Esophagus squamous epithelium (tissue), 5 donors: ENCODE data around the gene ABLIM3. TPM values are rescaled to one million over a fixed set of nuclear protein-coding genes. Genes with fewer than 3 reads are reported as not detected.

Source experiments
- DNase-seq: peaks from one replicate; lab custom pipeline; 2025; lab: John Stamatoyannopoulos, UW
- H3K27ac ChIP-seq, 4 donors: fragments of 200-600 bp; sonication (generic); one replicate each; pipeline ENCODE4 v1.5.1; 2016 to 2019; ENCODE audit warnings: mild to moderate bottlenecking in 1 of 4
- H3K27me3 ChIP-seq, 4 donors: fragments of 200-600 bp; sonication (generic); 1 replicate in 3 of 4; 2 replicates in 1 of 4; pipeline versions ENCODE4 v1.5.1 to v1.6.0; 2017 to 2021; ENCODE audit warnings: antibody characterized with exemption in 1 of 4
- H3K36me3 ChIP-seq, 3 donors: fragments of 200-600 bp; sonication (generic); one replicate each; pipeline ENCODE4 v1.5.1; 2016 to 2019
- H3K4me1 ChIP-seq, 3 donors: fragments of 200-600 bp; sonication (generic); one replicate each; pipeline ENCODE4 v1.5.1; 2017 to 2019
- H3K4me3 ChIP-seq, 4 donors: fragments of 200-600 bp; sonication (generic); 1 replicate in 3 of 4; 2 replicates in 1 of 4; pipeline ENCODE4 v1.5.1; 2016 to 2019; ENCODE audit warnings: mild to moderate bottlenecking in 2 of 4, moderate library complexity in 1 of 4
- H3K9me3 ChIP-seq, 3 donors: fragments of 200-600 bp; sonication (generic); one replicate each; pipeline ENCODE4 v1.5.1; 2016 to 2019
- POLR2A ChIP-seq, 4 donors: fragments of 450-650 bp; IDR thresholded peaks; one replicate each; pipeline ENCODE4 v1.6.1; 2017; ENCODE audit warnings: antibody characterized with exemption in 4 of 4, mild to moderate bottlenecking in 4 of 4, moderate library complexity in 3 of 4
- WGBS, 2 donors: methylation state at CpG; one replicate each; pipeline ENCODE4 v1.1.5; 2018; 5-methylcytosine and 5-hydroxymethylcytosine counted together
- intact Hi-C: fragments of 100-400 bp; cut with DNase I; formaldehyde crosslinking; loops from one replicate; pipeline ENCODE4 v1.15.0; 2022
- total RNA-seq, 4 donors: library from RNA; depleted of rRNA; stranded (reverse); fragments of >200 nt; gene quantifications; one replicate each; pipeline ENCODE4 v1.1.0, GENCODE V29; 2016
- TF ChIP-seq, protein P1 (sequence below), 6 experiments: fragments of 450-650 bp in 4 of 6; fragments of 200-600 bp in 2 of 6; sonication (generic) in 2 of 6; IDR thresholded peaks; one replicate each; pipeline ENCODE4 v1.5.1; 2016 to 2019; ENCODE audit warnings: antibody characterized with exemption in 6 of 6, mild to moderate bottlenecking in 4 of 6, moderate library complexity in 4 of 6
- donor health status: DM: yes; HTN: yes; CAD: no.

ABLIM3 gene
- total RNA-seq, 4 donors from 2014 or later, result 10.6 to 47.7 (median 27.1) TPM

DNA sequence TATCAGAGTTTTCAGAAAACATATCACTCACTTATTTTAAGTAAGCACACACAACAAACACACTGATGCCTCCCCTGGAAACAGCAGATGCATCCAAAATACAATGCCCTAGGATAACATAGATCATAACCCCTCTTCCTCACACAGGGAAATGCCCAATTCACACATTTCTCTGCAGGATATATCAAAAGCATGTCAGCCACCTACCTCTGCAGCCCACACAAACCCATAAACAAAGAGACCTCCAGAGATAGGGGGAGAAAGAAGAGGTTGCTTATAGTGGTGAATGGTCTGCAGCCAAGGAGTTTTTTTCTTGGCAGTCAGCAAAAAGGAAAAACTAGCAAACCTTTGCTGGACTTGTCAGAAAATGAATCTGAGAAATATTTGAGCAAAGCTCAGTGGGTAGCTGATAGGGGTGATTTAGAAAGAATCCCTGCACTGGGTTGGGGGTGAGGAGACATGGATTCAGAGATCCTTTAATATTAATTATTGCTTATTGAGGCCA lies 36.1 kb downstream of the ABLIM3 start:
- H3K27ac ChIP-seq, result no peak overlapping the region
- no peaks in the 10 kb centered on the region for H3K9me3 ChIP-seq

DNA sequence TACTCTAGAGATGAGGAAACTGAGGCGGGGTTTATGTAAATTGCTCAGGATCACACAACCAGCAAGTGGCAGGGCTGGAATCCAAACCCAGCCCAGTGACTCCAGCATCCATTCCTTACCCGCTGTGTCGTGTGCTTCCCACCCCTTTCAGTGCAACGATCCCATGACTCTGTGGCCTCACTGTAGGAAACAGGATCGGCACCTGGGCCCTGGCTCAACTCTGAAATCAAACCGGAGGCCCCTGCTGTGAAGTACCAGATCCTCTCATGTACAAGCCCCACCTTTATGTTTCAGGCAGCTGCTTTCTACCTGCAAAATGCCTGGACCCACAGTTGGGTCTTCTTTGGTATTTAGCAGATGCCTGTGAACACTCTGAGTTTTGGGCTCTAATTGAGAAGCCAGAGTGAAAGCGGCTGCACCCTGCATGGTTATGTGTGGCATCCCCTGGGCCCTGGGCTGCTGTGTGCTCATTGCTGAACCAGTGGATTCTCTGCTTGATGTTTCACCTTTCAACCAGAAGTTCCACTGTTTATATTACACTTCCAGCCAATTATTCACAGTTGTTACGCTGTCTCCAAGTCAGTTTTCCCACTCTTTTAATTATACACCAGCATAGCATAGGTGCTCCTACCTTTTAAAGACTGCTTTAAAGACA lies 36.7 kb downstream of the ABLIM3 start:
- DNase-seq, result no peak
- 78 to 85% methylated on average over 8 of the region's 8 CpGs for WGBS, 2 donors
- Histone ChIP-seq H3K27me3 (no peaks in the 10 kb centered on the region), H3K36me3 (no peaks in the 10 kb centered on the region), H3K9me3 (no peaks in the 10 kb centered on the region), H3K27ac (no peak overlapping the region), H3K4me3 (no peak overlapping the region), H3K4me1 (peaks cover 0 to 36% (median 20%) of the 10 kb centered on the region in 3 donors)
- TF ChIP-seq POLR2A (IDR thresholded peaks at IDR 0.05), result no peak
- TF ChIP-seq, protein P1, sequence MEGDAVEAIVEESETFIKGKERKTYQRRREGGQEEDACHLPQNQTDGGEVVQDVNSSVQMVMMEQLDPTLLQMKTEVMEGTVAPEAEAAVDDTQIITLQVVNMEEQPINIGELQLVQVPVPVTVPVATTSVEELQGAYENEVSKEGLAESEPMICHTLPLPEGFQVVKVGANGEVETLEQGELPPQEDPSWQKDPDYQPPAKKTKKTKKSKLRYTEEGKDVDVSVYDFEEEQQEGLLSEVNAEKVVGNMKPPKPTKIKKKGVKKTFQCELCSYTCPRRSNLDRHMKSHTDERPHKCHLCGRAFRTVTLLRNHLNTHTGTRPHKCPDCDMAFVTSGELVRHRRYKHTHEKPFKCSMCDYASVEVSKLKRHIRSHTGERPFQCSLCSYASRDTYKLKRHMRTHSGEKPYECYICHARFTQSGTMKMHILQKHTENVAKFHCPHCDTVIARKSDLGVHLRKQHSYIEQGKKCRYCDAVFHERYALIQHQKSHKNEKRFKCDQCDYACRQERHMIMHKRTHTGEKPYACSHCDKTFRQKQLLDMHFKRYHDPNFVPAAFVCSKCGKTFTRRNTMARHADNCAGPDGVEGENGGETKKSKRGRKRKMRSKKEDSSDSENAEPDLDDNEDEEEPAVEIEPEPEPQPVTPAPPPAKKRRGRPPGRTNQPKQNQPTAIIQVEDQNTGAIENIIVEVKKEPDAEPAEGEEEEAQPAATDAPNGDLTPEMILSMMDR (IDR thresholded peaks at IDR 0.05), result no peak
- intact Hi-C loops, result no loop called here

More for the DNA sequence above, 36.1 kb downstream of the ABLIM3 start:
- TF ChIP-seq, protein P1 (IDR thresholded peaks at IDR 0.05), result no peak
- TF ChIP-seq POLR2A (IDR thresholded peaks at IDR 0.05), result no peak
- Histone ChIP-seq H3K4me1 (peaks cover 0 to 42% (median 25%) of the 10 kb centered on the region in 3 donors), H3K27me3 (no peaks in the 10 kb centered on the region), H3K4me3 (no peak overlapping the region), H3K36me3 (no peaks in the 10 kb centered on the region)
- no peak for DNase-seq
- intact Hi-C loops, result no loop called here

DNA sequence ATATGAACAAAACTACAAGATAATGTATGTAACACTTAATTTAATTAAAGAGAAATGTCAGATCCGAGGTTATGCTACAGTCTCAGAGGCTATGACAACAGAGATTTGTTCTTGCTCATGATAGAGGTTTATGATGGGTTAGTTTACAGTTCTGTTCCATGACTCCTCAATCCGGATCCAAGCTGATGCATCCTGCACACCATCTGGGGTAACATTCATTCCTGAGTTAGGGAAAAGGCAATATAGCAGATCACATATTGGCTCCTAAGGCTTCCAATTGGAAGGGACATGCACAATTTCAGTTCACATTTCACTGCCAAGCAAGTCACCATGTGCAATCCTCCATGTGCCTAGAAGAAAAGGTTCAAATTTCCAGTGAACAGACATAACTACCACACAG lies 40.4 kb downstream of the ABLIM3 start:
- no peaks in the 10 kb centered on the region for H3K27me3 ChIP-seq
- peaks cover 0 to 22% (median 0%) of the 10 kb centered on the region in 3 donors for H3K36me3 ChIP-seq
- intact Hi-C loops, result no loop called here
- H3K9me3 ChIP-seq, result no peaks in the 10 kb centered on the region
- H3K4me3 ChIP-seq, result no peak overlapping the region
- TF ChIP-seq POLR2A (IDR thresholded peaks at IDR 0.05), result no peak
- TF ChIP-seq, protein P1 (IDR thresholded peaks at IDR 0.05), result no peak
- no peak overlapping the region for H3K27ac ChIP-seq
- no peak for DNase-seq
- H3K4me1 ChIP-seq, result peaks cover 0 to 3% (median 0%) of the 10 kb centered on the region in 3 donors
- WGBS, 2 donors, result 75 to 76% methylated on average over 2 of the region's 2 CpGs

DNA sequence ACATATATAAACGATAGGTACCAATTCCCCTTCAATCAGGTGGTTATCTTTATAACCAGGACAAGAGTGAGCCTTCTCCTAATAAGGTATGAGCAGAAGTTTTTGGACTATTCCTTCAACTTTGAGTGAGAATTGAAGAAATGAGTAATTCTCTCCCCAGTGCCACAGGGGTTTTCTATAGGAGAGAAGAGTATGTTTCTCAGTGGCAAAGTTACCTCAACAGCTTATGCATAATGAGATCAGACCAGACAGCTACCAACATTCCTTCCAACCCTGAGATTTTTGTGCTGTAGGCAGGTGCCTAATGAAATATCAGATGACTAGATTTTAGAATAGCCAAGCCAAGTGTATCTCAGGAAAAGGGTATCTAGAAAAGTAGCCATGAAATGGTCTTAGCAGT lies 40.9 kb downstream of the ABLIM3 start:
- intact Hi-C loops, result no loop called here
- no peak overlapping the region for H3K4me3 ChIP-seq

DNA sequence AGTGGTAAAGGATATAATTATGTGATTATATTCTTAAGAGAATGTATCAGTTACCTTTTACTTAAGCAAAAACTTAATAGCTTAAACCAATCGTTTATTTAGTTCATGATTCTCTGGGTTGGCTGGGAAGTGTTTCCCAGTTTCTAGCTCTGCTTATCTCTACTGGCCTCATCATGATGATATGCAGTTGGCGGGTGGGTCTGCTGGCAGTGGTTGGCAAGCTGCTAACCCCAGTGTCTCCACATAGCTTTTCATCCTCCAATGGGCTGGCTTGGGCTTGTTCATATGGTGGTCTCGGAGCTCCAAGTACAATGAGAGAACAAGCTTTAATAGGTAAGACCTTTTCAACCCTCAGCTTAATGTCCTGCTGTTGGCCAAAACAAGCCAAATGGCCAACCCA lies 43.8 kb downstream of the ABLIM3 start:
- Histone ChIP-seq H3K4me1 (peaks cover 0 to 9% (median 3%) of the 10 kb centered on the region in 3 donors), H3K9me3 (no peaks in the 10 kb centered on the region), H3K36me3 (peaks cover 0 to 22% (median 0%) of the 10 kb centered on the region in 3 donors), H3K27me3 (no peaks in the 10 kb centered on the region), H3K4me3 (no peak overlapping the region), H3K27ac (no peak overlapping the region)
- TF ChIP-seq, protein P1 (IDR thresholded peaks at IDR 0.05), result no peak
- TF ChIP-seq POLR2A (IDR thresholded peaks at IDR 0.05), result no peak
- intact Hi-C loops, result no loop called here
- no peak for DNase-seq
- 94 to 98% methylated on average over 2 of the region's 3 CpGs for WGBS, 2 donors

More for the DNA sequence above, 40.9 kb downstream of the ABLIM3 start:
- Histone ChIP-seq H3K4me1 (peaks cover 0 to 7% (median 3%) of the 10 kb centered on the region in 3 donors), H3K27me3 (no peaks in the 10 kb centered on the region), H3K9me3 (no peaks in the 10 kb centered on the region), H3K36me3 (peaks cover 0 to 22% (median 0%) of the 10 kb centered on the region in 3 donors), H3K27ac (no peak overlapping the region)
- no peak for DNase-seq
- TF ChIP-seq, protein P1 (IDR thresholded peaks at IDR 0.05), result no peak
- no peak for TF ChIP-seq POLR2A (IDR thresholded peaks at IDR 0.05)
- 79% methylated on average over 1 of the region's 1 CpG for WGBS, 2 donors
